Esophagus muscularis mucosa (tissue), 4 donors: ENCODE results near the gene CDH22. TPM values are rescaled to one million over a fixed set of nuclear protein-coding genes. Genes with fewer than 3 reads are reported as not detected.

ENCODE experiments used
- DNase-seq: peaks from one replicate; pipeline ENCODE4 v3.0.0-alpha.2; 2017; ENCODE audit errors: extremely low spot score
- H3K27ac ChIP-seq, 4 donors: fragments of 200-600 bp; sonication (generic); replicated peaks in 1 of 4; 1 replicate in 3 of 4; 2 replicates in 1 of 4; pipeline ENCODE4 v1.5.1; 2016 to 2019; ENCODE audit warnings: mild to moderate bottlenecking in 1 of 4
- H3K27me3 ChIP-seq, 4 donors: fragments of 200-600 bp; sonication (generic); one replicate each; pipeline versions ENCODE4 v1.5.1 to v1.6.0; 2016 to 2019
- H3K36me3 ChIP-seq, 4 donors: fragments of 200-600 bp; sonication (generic); one replicate each; pipeline ENCODE4 v1.5.1; 2016 to 2019
- H3K4me1 ChIP-seq, 4 donors: fragments of 200-600 bp; sonication (generic); one replicate each; pipeline ENCODE4 v1.5.1; 2016 to 2019
- H3K4me3 ChIP-seq, 4 donors: fragments of 200-600 bp; sonication (generic); 1 replicate in 2 of 4; 2 replicates in 2 of 4; pipeline ENCODE4 v1.5.1; 2016 to 2019; ENCODE audit warnings: mild to moderate bottlenecking in 4 of 4, moderate library complexity in 1 of 4
- H3K9me3 ChIP-seq, 4 donors: fragments of 200-600 bp; sonication (generic); 1 replicate in 3 of 4; 2 replicates in 1 of 4; pipeline ENCODE4 v1.5.1; 2016 to 2019
- EP300 ChIP-seq: sonication (generic); formaldehyde crosslinking; IDR thresholded peaks from one replicate; pipeline ENCODE4 v1.6.1; 2017; ENCODE audit warnings: antibody characterized with exemption
- POLR2A ChIP-seq: fragments of 450-650 bp; IDR thresholded peaks from one replicate; pipeline ENCODE4 v1.6.1; 2017; ENCODE audit warnings: antibody characterized with exemption, moderate library complexity, mild to moderate bottlenecking, low read depth
- POLR2AphosphoS5 ChIP-seq, 2 donors: sonication (generic); formaldehyde crosslinking; IDR thresholded peaks; one replicate each; pipeline ENCODE4 v1.6.1; 2017; ENCODE audit warnings: antibody characterized with exemption in 2 of 2
- WGBS: methylation state at CpG from one replicate; pipeline ENCODE4 v1.1.5; 2018; 5-methylcytosine and 5-hydroxymethylcytosine counted together
- intact Hi-C: fragments of 100-400 bp; cut with DNase I; formaldehyde crosslinking; loops from one replicate; pipeline ENCODE4 v1.15.1; 2023
- total RNA-seq, 4 donors: library from RNA; depleted of rRNA; stranded (reverse); fragments of >200 nt; gene quantifications; one replicate each; pipeline versions ENCODE4 v1.1.0 to v1.2.1, GENCODE V29; 2016
- TF ChIP-seq, protein P1 (sequence below), 3 experiments: fragments of 200-600 bp in 2 of 3; fragments of 450-650 bp in 1 of 3; sonication (generic) in 2 of 3; IDR thresholded peaks; one replicate each; pipeline ENCODE4 v1.5.1; 2017 to 2019; ENCODE audit warnings: antibody characterized with exemption in 3 of 3, mild to moderate bottlenecking in 2 of 3, moderate library complexity in 1 of 3

Gene CDH22
- total RNA-seq, 4 donors from 2014 or later, result 0.17 to 0.69 (median 0.42) TPM; not detected in 1

DNA sequence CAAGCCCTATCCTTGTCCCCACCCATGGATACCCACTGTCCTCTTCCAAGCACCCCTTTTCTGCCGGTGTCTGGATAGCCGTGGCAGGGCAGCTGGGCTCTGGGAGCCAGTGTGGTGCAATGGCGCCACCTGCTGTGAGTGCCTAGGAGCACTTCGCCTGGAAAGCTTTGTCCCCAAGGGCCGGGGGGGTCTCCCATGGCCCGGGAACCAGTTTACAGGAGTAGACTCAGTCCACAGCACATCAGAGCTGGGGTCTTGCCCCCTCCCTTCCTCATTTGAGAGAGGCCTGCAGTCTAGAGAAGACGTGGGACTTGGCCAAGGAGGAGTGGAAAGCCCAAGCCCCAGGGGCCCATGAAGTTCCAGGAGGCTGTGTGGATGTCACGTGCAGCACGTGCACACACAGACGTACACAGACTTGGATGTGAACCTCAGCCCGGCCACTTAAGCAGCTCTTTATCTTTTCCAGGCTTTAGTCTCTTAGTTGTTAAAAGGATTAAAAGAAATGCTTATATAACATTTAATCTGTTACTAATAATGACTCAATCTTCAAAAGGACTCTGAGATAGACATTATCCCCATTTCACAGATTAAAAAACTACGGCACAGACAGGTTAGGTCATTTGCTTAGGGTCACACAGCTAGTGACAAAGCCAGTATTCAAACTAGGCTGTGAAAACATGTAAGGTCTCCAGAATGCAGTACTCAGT is 40.9 kb upstream of the CDH22 start:
- intact Hi-C loops, result loop anchor here (5.0 kb wide), 1 partner anchor 217 kb away; no protein-coding TSS in a partner anchor
- Histone ChIP-seq H3K9me3 (no peaks in the 10 kb centered on the region), H3K36me3 (peaks cover 0 to 39% (median 34%) of the 10 kb centered on the region in 4 donors), H3K4me3 (no peak overlapping the region), H3K4me1 (peaks cover 8 to 27% (median 22%) of the 10 kb centered on the region in 4 donors), H3K27ac (no peak overlapping the region), H3K27me3 (no peaks in the 10 kb centered on the region)
- 58% methylated on average over 7 of the region's 12 CpGs for WGBS
- TF ChIP-seq, protein P1, sequence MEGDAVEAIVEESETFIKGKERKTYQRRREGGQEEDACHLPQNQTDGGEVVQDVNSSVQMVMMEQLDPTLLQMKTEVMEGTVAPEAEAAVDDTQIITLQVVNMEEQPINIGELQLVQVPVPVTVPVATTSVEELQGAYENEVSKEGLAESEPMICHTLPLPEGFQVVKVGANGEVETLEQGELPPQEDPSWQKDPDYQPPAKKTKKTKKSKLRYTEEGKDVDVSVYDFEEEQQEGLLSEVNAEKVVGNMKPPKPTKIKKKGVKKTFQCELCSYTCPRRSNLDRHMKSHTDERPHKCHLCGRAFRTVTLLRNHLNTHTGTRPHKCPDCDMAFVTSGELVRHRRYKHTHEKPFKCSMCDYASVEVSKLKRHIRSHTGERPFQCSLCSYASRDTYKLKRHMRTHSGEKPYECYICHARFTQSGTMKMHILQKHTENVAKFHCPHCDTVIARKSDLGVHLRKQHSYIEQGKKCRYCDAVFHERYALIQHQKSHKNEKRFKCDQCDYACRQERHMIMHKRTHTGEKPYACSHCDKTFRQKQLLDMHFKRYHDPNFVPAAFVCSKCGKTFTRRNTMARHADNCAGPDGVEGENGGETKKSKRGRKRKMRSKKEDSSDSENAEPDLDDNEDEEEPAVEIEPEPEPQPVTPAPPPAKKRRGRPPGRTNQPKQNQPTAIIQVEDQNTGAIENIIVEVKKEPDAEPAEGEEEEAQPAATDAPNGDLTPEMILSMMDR (IDR thresholded peaks at IDR 0.05), result peak; percentile 64 to 77 (median 70)
- no peak for TF ChIP-seq POLR2AphosphoS5 (IDR thresholded peaks at IDR 0.05)
- DNase-seq, result no peak

GRCh38 chr20:46347841-46348803 is 39.8 kb upstream of the CDH22 start:
- H3K4me3 ChIP-seq, result no peak overlapping the region
- no peak for DNase-seq
- no peak overlapping the region for H3K27ac ChIP-seq
- peaks cover 0 to 38% (median 32%) of the 10 kb centered on the region in 4 donors for H3K36me3 ChIP-seq
- peaks cover 13 to 33% (median 29%) of the 10 kb centered on the region in 4 donors for H3K4me1 ChIP-seq
- no peaks in the 10 kb centered on the region for H3K9me3 ChIP-seq
- WGBS, result 51% methylated on average over 10 of the region's 25 CpGs
- peaks cover 0 to 4% (median 0%) of the 10 kb centered on the region in 4 donors for H3K27me3 ChIP-seq
- intact Hi-C loops, result loop anchor here (5.0 kb wide), 1 partner anchor 216 kb away; no protein-coding TSS in a partner anchor
- TF ChIP-seq EP300, result no peak
- no peak for TF ChIP-seq POLR2A
- TF ChIP-seq POLR2AphosphoS5 (IDR thresholded peaks at IDR 0.05), result no peak
- TF ChIP-seq, protein P1 (IDR thresholded peaks at IDR 0.05), result no peak

DNA sequence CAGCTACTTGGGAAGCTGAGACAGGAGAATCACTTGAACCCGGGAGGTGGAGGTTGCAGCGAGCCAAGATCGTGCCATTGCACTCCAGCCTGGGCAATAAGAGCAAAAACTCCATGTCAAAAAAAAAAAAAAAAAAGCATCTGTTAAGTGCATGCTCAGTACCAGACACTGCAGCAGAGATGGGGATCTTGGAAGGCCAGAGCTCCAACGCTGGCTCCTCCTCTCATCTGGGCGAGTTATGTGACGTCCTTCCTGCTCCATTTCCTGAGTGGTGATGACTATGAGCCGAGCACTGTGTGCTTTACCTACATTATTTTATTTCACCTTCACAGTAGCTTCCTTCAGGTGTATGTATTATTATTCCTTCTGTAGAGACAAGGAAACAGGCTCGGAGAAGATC is 38.5 kb upstream of the CDH22 start:
- TF ChIP-seq POLR2AphosphoS5 (IDR thresholded peaks at IDR 0.05) (no peak), POLR2A (no peak), EP300 (no peak)
- TF ChIP-seq, protein P1 (IDR thresholded peaks at IDR 0.05), result no peak
- Histone ChIP-seq H3K27me3 (peaks cover 0 to 17% (median 4%) of the 10 kb centered on the region in 4 donors), H3K9me3 (no peaks in the 10 kb centered on the region), H3K4me3 (no peak overlapping the region), H3K36me3 (peaks cover 0 to 32% (median 27%) of the 10 kb centered on the region in 4 donors), H3K4me1 (peaks cover 14 to 45% (median 40%) of the 10 kb centered on the region in 4 donors), H3K27ac (no peak overlapping the region)
- 75% methylated on average over 8 of the region's 8 CpGs for WGBS
- intact Hi-C loops, result loop anchor here (5.0 kb wide), 1 partner anchor 214 kb away; no protein-coding TSS in a partner anchor
- no peak for DNase-seq

DNA sequence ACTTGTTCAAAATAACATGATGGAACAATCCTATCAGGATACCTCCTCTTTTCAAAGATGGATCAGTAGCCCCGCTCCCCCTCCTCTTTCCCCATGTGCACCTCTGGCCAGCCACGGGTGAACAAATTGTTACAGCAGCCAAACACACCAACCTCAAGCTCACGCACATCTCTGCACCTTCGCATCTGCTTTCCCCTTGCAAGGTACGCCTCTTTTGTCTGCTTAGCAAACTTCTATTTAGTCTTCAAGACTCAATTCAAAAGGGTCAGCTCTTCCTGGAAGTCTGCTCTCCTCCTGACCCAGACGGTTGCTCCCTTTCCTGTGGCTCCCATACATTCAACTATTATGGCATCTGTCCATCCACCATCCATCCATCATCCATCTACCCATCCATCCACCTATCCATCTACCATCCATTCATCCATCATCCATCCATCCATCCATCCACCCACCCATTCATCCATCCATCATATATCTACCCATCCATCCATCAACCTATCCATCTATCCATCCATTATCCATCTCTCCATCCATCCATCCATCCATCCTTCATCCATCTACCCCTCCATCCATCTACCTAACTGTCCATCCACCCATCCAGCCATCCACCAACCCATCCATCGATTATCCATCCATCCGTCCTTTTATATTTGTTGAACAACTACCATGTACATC is 36.3 kb upstream of the CDH22 start:
- intact Hi-C loops, result loop anchor here (5.0 kb wide), 1 partner anchor 212 kb away; no protein-coding TSS in a partner anchor
- no peak for DNase-seq
- Histone ChIP-seq H3K36me3 (peaks cover 0 to 10% (median 6%) of the 10 kb centered on the region in 4 donors), H3K27me3 (peaks cover 0 to 39% (median 15%) of the 10 kb centered on the region in 4 donors), H3K4me1 (peaks cover 14 to 44% (median 37%) of the 10 kb centered on the region in 4 donors), H3K27ac (no peak overlapping the region), H3K9me3 (no peaks in the 10 kb centered on the region), H3K4me3 (no peak overlapping the region)
- 60% methylated on average over 8 of the region's 8 CpGs for WGBS
- TF ChIP-seq EP300 (no peak), POLR2A (no peak), POLR2AphosphoS5 (IDR thresholded peaks at IDR 0.05) (no peak)
- TF ChIP-seq, protein P1 (IDR thresholded peaks at IDR 0.05), result no peak
